AG08395 (cell line): ENCODE measurements around the gene GALNT2.
A peak's percentile ranks its signal among the peaks of the same experiment; 100 is the strongest.

Experiments used
- DNase-seq: peaks from one replicate; pipeline ENCODE4 v3.0.0; 2012; ENCODE audit warnings: mixed read lengths, low spot score

Gene GALNT2

GRCh38 chr1:230112782-230113181, 45.7 kb downstream of the GALNT2 start:
- no peak for DNase-seq

GRCh38 chr1:230113235-230113592, 46.2 kb downstream of the GALNT2 start:
- DNase-seq, result no peak

GRCh38 chr1:230113593-230114236, 46.7 kb downstream of the GALNT2 start:
- DNase-seq, result peak; percentile 94

GRCh38 chr1:230114237-230114651, 47.2 kb downstream of the GALNT2 start:
- no peak for DNase-seq

DNA sequence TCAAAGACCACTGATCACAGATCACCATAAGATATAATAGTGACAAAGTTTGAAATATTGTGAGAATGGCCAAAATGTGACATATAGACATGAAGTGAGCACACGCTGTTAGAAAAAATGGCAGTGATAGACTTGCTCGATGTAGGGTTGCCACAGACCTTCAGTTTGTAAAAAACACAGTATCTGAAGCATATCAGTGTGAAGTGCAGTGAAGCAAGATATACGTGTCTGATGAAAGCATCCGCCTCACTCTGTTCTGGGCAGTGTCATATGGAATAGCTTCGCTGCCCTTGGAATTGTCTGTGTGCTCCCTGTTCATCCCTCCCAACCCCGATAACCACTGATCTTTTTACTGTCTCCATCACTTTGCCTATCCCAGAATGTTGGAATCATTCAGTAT, 50.7 kb downstream of the GALNT2 start:
- no peak for DNase-seq

GRCh38 chr1:230119340-230119739, 52.3 kb downstream of the GALNT2 start:
- DNase-seq, result no peak

DNA sequence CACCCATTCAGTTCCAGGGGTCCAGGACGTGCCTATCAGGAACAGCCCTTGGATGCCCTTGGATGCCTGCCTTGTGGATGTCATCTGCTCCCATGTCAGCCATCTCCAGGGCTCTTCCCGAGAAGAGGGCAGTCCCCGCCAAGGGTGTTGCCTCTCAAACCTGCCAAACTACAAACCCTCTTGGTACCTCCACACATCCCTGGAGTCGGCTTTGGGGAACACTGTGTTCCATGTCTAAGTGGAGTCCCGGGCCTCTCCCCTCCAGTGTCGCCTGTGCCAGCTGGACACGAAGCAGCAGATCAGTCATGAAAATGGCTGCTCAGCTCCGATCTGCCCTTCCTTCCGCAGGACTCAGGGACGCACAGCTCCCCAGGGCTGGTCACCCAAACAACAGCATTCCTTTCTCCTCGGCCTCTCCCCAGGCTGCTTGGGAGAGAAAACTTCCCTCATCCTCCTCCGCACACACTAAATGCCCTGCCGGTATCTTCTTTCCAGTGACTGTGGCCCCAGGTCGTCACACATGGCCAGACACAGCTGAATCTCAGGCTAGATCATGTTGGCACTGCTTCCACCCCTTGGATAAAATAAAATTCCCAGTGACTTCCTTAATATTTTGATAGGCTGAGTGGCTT, 53.4 kb downstream of the GALNT2 start:
- DNase-seq, result no peak

- DNase-seq, result peak; percentile 30
These were observed 53.9 kb downstream of the GALNT2 start for GRCh38 chr1:230120921-230121381.

- no peak for DNase-seq
These were observed 54.9 kb downstream of the GALNT2 start for GRCh38 chr1:230121950-230122349.

DNA sequence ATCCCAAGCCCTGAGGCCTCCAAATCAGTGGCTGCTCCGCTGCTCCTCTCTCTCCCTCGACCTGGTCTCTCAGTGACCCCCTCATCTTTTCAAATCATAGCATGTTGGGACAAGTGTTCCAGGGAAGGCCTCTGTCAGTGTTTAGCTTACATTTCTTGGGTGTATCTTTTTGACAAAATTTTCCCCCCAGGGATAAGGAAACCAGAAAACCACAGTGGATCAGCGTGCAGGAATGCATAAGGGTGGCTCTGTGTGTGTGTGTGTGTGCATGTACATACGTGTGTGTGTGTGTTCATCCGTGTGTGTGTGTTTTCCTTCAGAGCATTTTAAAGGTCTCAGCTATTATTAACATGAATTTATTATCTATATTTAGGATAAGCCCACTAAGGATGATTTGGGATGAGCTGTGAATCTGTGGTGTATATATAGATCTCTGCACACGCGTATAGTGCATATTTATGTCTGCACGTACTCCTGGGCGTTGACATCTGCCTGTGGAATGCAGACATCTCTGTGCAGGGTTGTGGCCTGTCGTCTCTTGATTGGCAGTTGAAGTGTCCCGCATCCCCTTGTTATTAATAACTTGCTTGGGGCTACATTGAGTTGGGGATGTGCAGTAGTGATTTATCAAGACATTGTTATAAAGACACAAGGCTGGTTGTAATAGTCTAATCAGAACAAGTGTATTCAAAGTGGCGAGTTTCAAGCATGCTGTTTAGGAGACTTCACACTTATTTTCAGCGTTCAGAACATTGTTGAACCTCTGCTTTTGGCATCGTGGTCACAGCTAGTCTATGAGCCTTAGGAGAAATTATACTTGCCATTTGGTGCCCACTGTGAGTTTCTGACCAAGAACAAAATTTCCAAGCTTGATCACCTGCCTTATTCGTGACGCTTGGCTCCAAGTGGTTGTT, 55.6 kb downstream of the GALNT2 start:
- no peak for DNase-seq

DNA sequence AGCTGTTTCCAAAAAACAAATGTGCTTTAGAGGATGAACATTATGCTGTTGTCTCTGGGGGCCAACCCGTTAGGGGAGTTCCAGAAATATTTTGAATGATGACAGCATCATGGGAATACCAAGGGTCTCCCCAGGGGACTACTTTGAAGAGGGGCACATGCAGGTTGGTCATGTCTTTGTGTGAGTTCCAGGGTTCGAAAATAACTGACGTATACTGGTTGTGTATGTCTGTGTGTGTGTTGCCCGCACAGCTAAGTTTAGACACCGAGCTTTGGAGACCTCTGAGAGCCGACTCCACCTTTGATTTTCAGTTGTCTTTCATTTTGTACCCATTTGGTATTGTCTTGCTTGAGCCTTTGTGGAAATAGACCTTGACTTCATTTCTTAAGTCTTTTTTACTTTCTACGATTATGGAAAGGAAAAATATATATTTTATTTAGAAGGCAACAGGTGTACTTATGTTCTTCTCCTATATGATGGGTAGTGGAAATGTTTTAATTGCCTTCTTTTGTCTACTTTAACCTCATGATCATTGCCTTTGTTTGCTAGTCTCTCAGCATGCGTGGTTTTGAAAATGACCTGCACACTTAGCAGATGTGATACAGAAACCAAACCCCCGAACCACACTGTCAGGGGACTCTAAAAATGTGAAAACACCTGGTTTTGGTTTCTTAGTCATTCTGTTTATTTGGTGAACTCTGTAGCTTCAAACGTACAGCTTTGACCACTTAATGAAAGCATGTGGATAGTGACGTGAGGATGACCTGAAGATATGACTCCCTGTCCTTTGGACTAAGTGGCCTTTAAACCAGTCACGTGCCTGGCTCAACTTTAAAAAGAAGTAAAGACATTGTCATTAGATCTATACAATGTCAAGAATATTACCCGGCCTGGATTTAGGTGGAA, 56.5 kb downstream of the GALNT2 start:
- DNase-seq, result no peak

DNA sequence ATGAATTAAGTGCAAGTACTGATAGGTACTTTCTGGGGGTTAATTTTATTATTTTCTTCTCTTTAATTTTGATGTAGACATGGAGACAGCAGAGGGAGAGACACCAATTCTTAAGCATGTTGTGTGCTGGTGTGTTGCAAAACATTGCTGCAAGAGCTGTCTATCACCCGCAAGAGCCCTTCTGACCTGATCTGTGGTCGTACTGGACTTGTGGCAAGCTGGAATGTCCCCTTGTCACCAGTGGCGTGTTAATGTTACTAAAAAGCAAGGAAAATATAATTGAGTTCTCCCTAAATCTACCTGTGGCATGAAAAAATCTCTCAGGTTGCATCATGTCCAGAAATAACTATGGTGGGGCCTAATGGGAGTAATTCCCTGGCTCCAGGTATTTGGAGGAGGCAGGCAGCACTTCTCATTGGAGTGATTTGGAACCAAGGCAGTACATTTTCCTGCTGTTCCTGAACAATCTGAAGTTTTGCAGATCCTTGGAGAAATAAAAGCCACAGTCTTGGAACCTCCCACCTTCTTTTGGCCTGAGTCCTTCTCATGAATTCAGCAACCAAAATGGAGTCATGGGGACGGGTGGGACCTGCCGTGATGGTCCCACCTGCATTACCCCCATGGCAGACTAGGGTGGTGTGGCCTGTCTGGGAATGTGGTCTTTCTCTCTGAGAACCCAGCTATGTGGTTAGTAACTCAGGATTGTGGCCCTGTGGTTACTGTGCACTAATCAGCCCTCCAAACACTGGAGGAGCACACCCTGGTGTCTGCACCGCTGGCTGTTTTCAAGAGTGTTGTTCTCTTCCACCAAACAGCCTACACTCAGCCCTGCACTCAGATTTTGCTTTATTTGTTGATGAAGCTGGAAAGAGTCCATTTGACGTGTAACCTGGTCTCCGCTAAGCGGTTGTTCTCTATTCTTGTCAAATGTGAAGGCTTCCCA, 57.4 kb downstream of the GALNT2 start:
- no peak for DNase-seq

DNA sequence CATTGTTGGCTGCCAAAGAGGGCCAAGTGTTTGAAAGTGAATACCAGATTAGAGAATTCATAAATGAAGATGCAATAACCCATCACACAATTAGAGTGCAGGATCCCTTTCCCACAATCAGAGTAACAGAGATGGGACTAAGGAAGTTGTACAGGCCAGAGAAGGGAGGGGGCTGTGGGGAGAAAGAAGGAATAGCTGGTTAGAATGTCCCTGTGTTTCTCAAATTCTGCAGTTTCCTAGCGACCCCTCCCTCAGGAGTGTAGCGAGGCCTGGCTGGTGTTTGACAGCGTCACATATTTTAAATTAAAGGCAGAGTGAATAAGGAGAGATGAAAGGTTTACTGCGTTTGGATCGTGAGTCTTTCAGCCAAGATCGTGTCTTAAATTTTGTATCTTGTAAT, 58.1 kb downstream of the GALNT2 start:
- no peak for DNase-seq

DNA sequence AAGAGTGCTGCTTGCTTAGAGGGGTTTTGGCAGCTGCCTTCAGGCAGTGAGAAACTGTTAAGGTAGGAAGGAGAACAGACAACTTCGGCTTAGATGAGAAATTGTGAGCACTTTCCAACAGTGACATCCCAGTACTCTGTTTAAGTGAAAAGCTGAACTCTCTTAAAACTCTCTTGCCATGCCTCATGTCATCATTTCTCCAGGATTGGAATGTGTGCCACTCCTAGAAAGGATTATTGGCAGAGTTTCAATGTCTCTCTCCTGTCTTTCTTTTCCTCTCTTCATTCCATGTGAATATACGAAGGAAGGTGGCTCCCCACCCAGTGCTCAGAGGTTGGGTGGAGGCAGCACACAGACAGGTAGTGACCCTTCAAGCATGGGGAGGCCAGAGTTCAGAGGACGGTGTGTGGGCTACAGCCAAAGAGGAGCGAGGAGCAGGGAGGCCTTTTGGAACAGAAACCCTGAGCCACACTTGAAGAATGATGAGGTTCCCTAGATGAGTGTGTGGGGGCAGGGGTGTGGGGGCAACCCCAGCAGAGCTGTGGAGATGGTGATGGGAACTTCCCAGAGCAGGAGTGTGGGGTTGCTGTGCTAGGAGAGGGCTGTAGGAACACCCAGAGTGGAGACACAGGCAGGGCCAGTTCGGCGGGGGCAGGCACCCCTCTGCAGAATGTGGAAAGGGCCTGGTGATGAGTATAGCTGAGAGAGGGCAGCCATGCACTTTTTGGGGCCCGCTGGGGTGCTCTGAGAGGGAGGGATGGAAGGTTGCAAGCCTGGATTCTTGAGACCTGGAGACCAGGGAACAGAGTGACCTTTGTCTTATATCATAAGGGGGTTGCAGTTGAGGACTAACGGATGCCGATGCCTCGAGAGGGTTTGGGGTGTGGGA, 58.8 kb downstream of the GALNT2 start:
- peak; percentile 35 for DNase-seq

DNA sequence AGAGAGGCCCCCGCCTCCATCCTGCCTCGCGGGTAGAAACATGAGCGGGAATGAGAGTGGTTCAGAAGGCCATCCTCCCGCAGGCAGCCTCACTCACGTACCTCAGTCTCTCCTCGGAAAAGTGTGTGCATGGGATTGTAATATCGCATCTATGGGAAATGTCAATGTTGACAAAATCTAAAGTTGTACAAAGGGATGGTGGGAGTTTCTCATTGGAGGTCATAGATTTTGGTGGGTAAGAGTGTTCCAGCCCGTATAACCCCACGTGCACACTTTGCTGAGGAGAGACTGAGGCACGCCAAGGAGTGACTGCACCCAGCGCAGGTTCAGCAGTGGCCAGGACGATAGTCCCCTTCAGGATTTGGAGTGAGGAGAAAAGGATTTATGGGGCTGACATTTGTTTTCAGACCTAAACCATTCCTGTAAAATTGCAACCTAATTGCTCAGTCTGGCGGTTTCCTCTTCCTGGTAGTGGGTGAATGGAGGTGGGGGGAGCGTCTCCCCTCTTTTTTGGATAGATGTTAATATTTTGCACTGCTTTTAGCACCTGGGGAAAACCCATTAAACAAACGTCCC, 59.6 kb downstream of the GALNT2 start:
- no peak for DNase-seq

- DNase-seq, result no peak
These were observed 60.3 kb downstream of the GALNT2 start for GRCh38 chr1:230127105-230128054.

DNA sequence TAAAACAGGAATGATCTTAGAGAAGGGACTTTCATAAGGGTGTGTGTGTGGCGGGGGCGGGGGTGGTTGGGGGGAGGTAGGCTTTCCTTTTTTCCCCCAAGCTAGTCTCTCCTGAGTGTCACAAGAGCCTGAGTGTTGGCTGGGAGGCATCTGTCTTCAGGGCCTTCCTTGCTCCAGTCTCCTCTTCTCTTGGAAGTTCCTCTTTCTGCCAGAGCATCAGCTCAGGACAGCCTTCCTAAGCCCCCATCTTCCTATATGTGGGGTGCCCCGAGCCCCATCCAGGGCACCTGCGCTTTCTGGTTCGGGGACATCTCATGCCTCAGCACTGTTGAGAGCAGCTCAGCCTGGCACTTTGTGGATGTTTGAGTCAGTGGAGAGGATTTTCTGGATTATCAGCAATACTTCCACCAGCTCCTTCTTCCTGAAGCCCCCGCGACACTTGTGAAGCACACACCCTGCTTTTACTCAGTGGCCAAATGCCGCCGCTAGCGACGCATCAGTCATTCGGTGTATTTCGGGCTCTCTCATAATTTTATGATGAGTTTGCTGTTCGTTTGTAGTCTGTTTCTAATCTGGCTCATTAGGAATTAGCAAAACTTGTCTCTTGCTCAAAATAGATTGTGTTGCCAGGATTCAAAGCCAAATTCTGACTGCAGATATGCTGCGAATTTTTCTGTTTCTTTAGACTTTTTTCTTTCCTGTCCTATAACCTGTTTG, 61.7 kb downstream of the GALNT2 start:
- DNase-seq, result peak; percentile 9
